Testis (tissue), 2 donors: ENCODE measurements around the gene PTGS2.

ENCODE experiments used
- CTCF ChIP-seq, 3 experiments: fragments of 450-650 bp in 2 of 3; fragments of 200-600 bp in 1 of 3; sonication (generic) in 1 of 3; IDR thresholded peaks; one replicate each; pipeline ENCODE4 v1.5.1; 2016 to 2019; ENCODE audit warnings: antibody characterized with exemption in 3 of 3, mild to moderate bottlenecking in 2 of 3, moderate library complexity in 1 of 3
- POLR2A ChIP-seq: fragments of 450-650 bp; IDR thresholded peaks from one replicate; pipeline ENCODE4 v1.6.1; 2017; ENCODE audit warnings: antibody characterized with exemption, mild to moderate bottlenecking, moderate library complexity

GRCh38 chr1:186708694-186709097 is 28.5 kb upstream of the PTGS2 start:
- no peak for TF ChIP-seq CTCF (IDR thresholded peaks at IDR 0.05)
- no peak for TF ChIP-seq POLR2A
